ENCODE data around the gene CDYL.

DNA sequence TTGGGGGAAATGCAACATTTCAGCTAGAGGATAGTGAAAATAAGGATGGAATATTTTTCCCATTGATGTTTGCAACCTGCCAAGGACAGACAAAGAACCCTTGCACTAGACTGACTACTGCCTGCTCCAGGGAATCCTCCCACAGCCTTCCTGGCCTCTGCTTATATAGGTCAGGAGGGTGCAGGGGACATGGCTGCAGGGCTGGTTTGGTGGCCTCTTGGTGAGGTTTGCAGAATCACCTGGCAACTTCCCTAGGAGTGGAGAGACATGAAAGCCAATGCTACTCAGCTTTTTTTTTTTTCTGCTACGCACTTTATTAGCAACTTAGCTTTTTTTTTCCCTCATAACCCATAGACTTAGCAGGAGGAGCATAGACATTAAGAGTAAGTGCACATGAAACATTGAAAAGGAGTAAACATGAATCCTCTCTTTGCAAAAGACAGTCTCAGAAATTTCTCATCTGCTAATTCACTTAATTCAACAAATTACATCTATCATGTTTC lies 39.8 kb upstream of the CDYL start:
- TF ChIP-seq, protein P1, sequence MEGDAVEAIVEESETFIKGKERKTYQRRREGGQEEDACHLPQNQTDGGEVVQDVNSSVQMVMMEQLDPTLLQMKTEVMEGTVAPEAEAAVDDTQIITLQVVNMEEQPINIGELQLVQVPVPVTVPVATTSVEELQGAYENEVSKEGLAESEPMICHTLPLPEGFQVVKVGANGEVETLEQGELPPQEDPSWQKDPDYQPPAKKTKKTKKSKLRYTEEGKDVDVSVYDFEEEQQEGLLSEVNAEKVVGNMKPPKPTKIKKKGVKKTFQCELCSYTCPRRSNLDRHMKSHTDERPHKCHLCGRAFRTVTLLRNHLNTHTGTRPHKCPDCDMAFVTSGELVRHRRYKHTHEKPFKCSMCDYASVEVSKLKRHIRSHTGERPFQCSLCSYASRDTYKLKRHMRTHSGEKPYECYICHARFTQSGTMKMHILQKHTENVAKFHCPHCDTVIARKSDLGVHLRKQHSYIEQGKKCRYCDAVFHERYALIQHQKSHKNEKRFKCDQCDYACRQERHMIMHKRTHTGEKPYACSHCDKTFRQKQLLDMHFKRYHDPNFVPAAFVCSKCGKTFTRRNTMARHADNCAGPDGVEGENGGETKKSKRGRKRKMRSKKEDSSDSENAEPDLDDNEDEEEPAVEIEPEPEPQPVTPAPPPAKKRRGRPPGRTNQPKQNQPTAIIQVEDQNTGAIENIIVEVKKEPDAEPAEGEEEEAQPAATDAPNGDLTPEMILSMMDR (IDR thresholded peaks at IDR 0.05; ENCODE audit: low read depth, low read length): no peak
- no peak for TF ChIP-seq EZH2phosphoT487 (IDR thresholded peaks at IDR 0.05; ENCODE audit: low read depth)

Data from OCI-LY3 (cell line).